GM12878 (cell line): ENCODE results near the gene PRKCD. TPM values are rescaled to one million over a fixed set of nuclear protein-coding genes. Genes with fewer than 3 reads are reported as not detected.

Experiments used
- ATAC-seq: fragments of 200-7000 bp; cut with Tn5 transposase; 3 replicates; pipeline ENCODE4 v1.9.1; 2020; ENCODE audit warnings: mild to moderate bottlenecking, moderate library complexity
- BruUV-seq: library from RNA; stranded (reverse); fragments of 400-500 nt; replicated peaks from 2 replicates; lab custom pipeline; 2021; lab: Mats Ljungman, UMichigan
- CTCF ChIA-PET: fragments of 300-600 bp; sonication (Branson Sonifier 250); formaldehyde crosslinking; extraction: SDS; loops from one replicate; lab custom pipeline; 2021; ENCODE audit warnings: inconsistent platforms; lab: Yijun Ruan, JAX
- POLR2A ChIA-PET: fragments of 350-600 bp; formaldehyde crosslinking; extraction: SDS; loops from one replicate; lab custom pipeline; 2021; ENCODE audit warnings: inconsistent platforms; lab: Charles Lee
- RAD21 ChIA-PET: fragments of 300-600 bp; sonication (Branson Sonifier 250); formaldehyde crosslinking; loops from one replicate; lab custom pipeline; 2023; ENCODE audit warnings: antibody characterized with exemption; ENCODE audit not compliant: unreplicated experiment; lab: Charles Lee
- SMC1A ChIA-PET: fragments of 300-600 bp; sonication (Branson Sonifier 250); formaldehyde crosslinking; loops from one replicate; lab custom pipeline; 2023; ENCODE audit not compliant: unreplicated experiment, uncharacterized antibody; lab: Charles Lee
- DNase-seq: peaks from one replicate; pipeline ENCODE4 v3.0.0-alpha.2; 2011; ENCODE audit warnings: low read depth, low spot score
- FAIRE-seq: peaks from 3 replicates; lab custom pipeline; 2011; peaks lifted over from hg19 to GRCh38; lab: Jason Lieb, UNC
- H2AFZ ChIP-seq: 2 replicates; pipeline ENCODE4 v1.6.0; 2011; ENCODE audit warnings: low read depth, low read length, control low read depth; ENCODE audit not compliant: control insufficient read depth
- H3K27ac ChIP-seq: 2 replicates; pipeline ENCODE4 v1.5.1; 2011; ENCODE audit warnings: control low read depth; ENCODE audit not compliant: control insufficient read depth, insufficient read depth
- H3K27me3 ChIP-seq, 2 experiments: replicated peaks in 1 of 2; 2 replicates each; pipeline versions ENCODE4 v1.6.0 to v1.6.1; 2011; ENCODE audit warnings: low read length in 1 of 2; ENCODE audit not compliant: control insufficient read depth in 2 of 2, insufficient read depth in 2 of 2
- H3K36me3 ChIP-seq, 2 experiments: 2 replicates each; pipeline ENCODE4 v1.5.1; 2011; ENCODE audit warnings: low read length in 1 of 2; ENCODE audit not compliant: control insufficient read depth in 2 of 2, insufficient read depth in 2 of 2
- H3K4me1 ChIP-seq: 2 replicates; pipeline ENCODE4 v1.6.1; 2011; ENCODE audit warnings: mild to moderate bottlenecking, low read length, moderate library complexity, mixed read lengths; ENCODE audit not compliant: control insufficient read depth, insufficient read depth
- H3K4me2 ChIP-seq: 2 replicates; pipeline ENCODE4 v1.6.0; 2011; ENCODE audit warnings: control low read depth; ENCODE audit not compliant: control insufficient read depth, insufficient read depth
- H3K4me3 ChIP-seq: fragments of 200-600 bp; sonication (generic); 2 replicates; pipeline ENCODE4 v1.5.1; 2016
- H3K79me2 ChIP-seq: 2 replicates; pipeline ENCODE4 v1.6.0; 2011; ENCODE audit warnings: low read length; ENCODE audit not compliant: control insufficient read depth, insufficient read depth
- H3K9ac ChIP-seq: 2 replicates; pipeline ENCODE4 v1.8.0; 2011; ENCODE audit warnings: low read length, control low read depth, mixed read lengths; ENCODE audit not compliant: control insufficient read depth, insufficient read depth
- H3K9me3 ChIP-seq: replicated peaks from 3 replicates; pipeline ENCODE4 v1.5.1; 2011; ENCODE audit warnings: mild to moderate bottlenecking, low read length; ENCODE audit not compliant: control insufficient read depth, insufficient read depth
- H4K20me1 ChIP-seq: 2 replicates; pipeline ENCODE4 v1.6.0; 2011; ENCODE audit not compliant: control insufficient read depth, insufficient read depth
- CHD4 ChIP-seq: fragments of 200-600 bp; sonication (generic); IDR thresholded peaks from 2 replicates; pipeline ENCODE4 v1.6.1; 2016; ENCODE audit warnings: mild to moderate bottlenecking
- EGR1 ChIP-seq, 2 experiments: IDR thresholded peaks; 1 replicate in 1 of 2; 2 replicates in 1 of 2; pipeline ENCODE4 v1.6.1; 2011 to 2012; ENCODE audit warnings: low read depth in 2 of 2, low read length in 2 of 2, borderline replicate concordance in 1 of 2, mild to moderate bottlenecking in 1 of 2, moderate library complexity in 1 of 2
- JUND ChIP-seq: IDR thresholded peaks from 2 replicates; pipeline ENCODE4 v1.6.1; 2012; ENCODE audit warnings: low read depth, mild to moderate bottlenecking, low read length, improper control_type of control experiment, moderate library complexity
- LARP7 ChIP-seq: fragments of 450-650 bp; IDR thresholded peaks from 2 replicates; pipeline ENCODE4 v1.6.1; 2017; ENCODE audit warnings: mild to moderate bottlenecking
- NRF1 ChIP-seq: conservative IDR thresholded peaks from 2 replicates; pipeline ENCODE4 v1.6.1; 2011; ENCODE audit warnings: mild to moderate bottlenecking, low read depth, low read length, improper control_type of control experiment
- RFX5 ChIP-seq: IDR thresholded peaks from 2 replicates; pipeline ENCODE4 v1.6.1; 2011; ENCODE audit warnings: low read depth, low read length, improper control_type of control experiment
- WGBS: methylation state at CpG from one replicate; pipeline ENCODE4 v1.1.6; 2016; ENCODE audit warnings: low lambda C conversion rate; ENCODE audit not compliant: insufficient replicate concordance, insufficient coverage; ENCODE audit errors: missing lambda C conversion rate; 5-methylcytosine and 5-hydroxymethylcytosine counted together
- in situ Hi-C: fragments of 300-500 bp; cut with MboI; formaldehyde crosslinking; loops from 9 replicates; pipeline ENCODE4 v1.14.3; 2018; ENCODE audit warnings: mixed read lengths
- intact Hi-C: fragments of 100-400 bp; cut with micrococcal nuclease; formaldehyde crosslinking; loops from one replicate; pipeline ENCODE4 v1.14.2; 2022; ENCODE audit not compliant: unreplicated experiment
- polyA plus RNA-seq, 11 experiments: library from polyadenylated mRNA; depleted of rRNA in 4 of 11; unstranded in 6 of 11; stranded (reverse) in 5 of 11; fragments of >200 nt; fragmentation: Nextera tagmentation in 4 of 11; fragmentation: Illumina TruSeq in 1 of 11; extraction: Ambion mirVana in 4 of 11; extraction: Trizol in 1 of 11; gene quantifications; 1 replicate in 1 of 11; 2 replicates in 10 of 11; pipeline versions ENCODE4 v1.2.1 to v1.2.3, GENCODE V29; 2011 to 2016; ENCODE audit warnings: inconsistent platforms in 2 of 11, missing spikeins in 2 of 11, low read depth in 1 of 11
- total RNA-seq, 4 experiments: library from RNA; depleted of rRNA in 3 of 4; stranded (reverse); fragments of >200 nt in 3 of 4; fragmentation: Illumina TruSeq in 1 of 4; extraction: Trizol in 1 of 4; gene quantifications; 2 replicates each; pipeline versions ENCODE4 v1.2.1 to v1.2.3, GENCODE V29; 2013 to 2021
- TF ChIP-seq, protein P1 (sequence below): fragments of 450-650 bp; IDR thresholded peaks from 2 replicates; pipeline ENCODE4 v1.6.1; 2017; ENCODE audit warnings: antibody characterized with exemption, mild to moderate bottlenecking, moderate library complexity
- TF ChIP-seq, protein P2 (sequence below): fragments of 450-650 bp; IDR thresholded peaks from 2 replicates; pipeline ENCODE4 v1.6.1; 2017; ENCODE audit warnings: mild to moderate bottlenecking

PRKCD gene
- total and polyA plus RNA-seq, 10 of the 15 experiments (the other 5 are each of a cell fraction or from before 2014, with no cell fraction given) = 10.0 to 114 (median 42.4) TPM

DNA sequence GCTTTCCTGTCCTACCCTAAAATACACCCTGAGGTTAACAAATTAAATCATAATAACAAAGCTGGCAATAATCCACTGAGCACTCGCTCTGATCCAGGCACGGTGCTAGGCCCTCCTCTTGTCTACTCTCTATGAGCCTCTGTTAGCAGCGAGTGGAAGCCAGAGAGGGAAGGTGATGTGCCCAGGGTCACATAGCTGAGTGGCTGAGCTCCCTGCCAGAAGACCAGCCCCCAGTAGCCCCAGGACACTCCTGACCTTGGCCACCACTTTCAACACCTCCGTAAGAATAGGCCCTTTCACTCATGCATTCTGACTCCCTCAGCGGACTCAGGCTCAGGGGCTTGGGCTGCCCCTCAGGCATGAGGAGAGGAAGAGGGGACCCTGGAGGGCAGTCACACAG lies 9.5 kb upstream of the PRKCD start (continued):
- TF ChIP-seq, protein P1, sequence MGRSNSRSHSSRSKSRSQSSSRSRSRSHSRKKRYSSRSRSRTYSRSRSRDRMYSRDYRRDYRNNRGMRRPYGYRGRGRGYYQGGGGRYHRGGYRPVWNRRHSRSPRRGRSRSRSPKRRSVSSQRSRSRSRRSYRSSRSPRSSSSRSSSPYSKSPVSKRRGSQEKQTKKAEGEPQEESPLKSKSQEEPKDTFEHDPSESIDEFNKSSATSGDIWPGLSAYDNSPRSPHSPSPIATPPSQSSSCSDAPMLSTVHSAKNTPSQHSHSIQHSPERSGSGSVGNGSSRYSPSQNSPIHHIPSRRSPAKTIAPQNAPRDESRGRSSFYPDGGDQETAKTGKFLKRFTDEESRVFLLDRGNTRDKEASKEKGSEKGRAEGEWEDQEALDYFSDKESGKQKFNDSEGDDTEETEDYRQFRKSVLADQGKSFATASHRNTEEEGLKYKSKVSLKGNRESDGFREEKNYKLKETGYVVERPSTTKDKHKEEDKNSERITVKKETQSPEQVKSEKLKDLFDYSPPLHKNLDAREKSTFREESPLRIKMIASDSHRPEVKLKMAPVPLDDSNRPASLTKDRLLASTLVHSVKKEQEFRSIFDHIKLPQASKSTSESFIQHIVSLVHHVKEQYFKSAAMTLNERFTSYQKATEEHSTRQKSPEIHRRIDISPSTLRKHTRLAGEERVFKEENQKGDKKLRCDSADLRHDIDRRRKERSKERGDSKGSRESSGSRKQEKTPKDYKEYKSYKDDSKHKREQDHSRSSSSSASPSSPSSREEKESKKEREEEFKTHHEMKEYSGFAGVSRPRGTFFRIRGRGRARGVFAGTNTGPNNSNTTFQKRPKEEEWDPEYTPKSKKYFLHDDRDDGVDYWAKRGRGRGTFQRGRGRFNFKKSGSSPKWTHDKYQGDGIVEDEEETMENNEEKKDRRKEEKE = no peak
- TF ChIP-seq, all 136 proteins: peak for 0

DNA sequence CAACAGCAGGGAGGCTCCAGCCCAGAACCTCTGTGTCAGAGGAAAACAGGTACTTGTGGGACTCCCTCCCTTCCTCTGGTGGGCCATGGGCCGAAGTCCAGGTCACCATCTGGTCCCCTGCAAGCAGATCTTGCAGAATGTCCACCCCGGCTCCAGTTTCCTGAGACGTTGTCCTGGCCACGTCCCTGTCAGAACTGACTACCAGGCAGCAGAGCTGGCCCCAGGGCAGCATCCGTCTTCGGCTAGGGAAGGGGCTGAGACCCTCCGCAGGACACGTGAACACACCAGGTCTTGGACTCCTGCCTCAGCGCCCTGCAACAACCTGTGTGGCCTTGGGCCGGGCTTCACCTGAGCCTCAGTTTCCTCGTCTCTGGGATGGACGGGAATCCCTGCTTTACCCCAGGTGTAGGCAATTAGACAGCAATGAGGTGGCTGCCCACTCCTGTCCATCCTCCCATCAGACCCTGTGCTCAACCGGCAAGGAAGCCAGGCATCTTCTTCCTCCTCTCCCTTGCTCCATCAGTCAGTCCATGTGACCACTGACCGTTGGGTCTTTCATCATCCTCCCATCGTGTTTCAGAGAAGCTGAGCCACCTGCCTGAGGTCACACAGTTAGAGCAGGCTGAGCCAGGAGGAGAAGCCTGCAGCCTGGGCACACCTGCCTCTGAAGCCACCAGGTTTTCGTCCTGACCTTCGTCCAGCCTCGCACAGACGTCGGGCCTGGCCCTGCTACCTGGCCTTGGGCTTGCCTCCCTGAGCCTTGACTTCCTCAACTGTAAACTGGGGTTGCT lies 8.9 kb upstream of the PRKCD start:
- DNase-seq (no peak), ATAC-seq (no peak), FAIRE-seq (no peak)
- Histone ChIP-seq H3K79me2 (no peaks in the 10 kb centered on the region), H3K27me3 (no peaks in the 10 kb centered on the region; a peak in 1 of 4 replicates), H3K9me3 (no peaks in the 10 kb centered on the region), H3K4me2 (no peak overlapping the region), H4K20me1 (no peaks in the 10 kb centered on the region), H3K9ac (no peak overlapping the region), H3K4me3 (no peak overlapping the region), H3K4me1 (no peaks in the 10 kb centered on the region), H3K36me3 (no peaks in the 10 kb centered on the region), H3K27ac (no peak overlapping the region), H2AFZ (no peak overlapping the region)
- SMC1A ChIA-PET = interaction anchor here (1.7 kb wide), 1 partner anchor 18 kb away, joined by 5 read pairs; no protein-coding TSS in a partner anchor
- intact Hi-C loops = no loop called here
- TF ChIP-seq RFX5 (no peak), JUND (no peak), CHD4 (no peak), NRF1 (no peak), LARP7 (no peak), EGR1 (IDR thresholded peaks at IDR 0.05; ENCODE audit: borderline replicate concordance in 1 of 2, low read depth in 2 of 2, low read length in 2 of 2) (no peak)
- TF ChIP-seq, protein P2, sequence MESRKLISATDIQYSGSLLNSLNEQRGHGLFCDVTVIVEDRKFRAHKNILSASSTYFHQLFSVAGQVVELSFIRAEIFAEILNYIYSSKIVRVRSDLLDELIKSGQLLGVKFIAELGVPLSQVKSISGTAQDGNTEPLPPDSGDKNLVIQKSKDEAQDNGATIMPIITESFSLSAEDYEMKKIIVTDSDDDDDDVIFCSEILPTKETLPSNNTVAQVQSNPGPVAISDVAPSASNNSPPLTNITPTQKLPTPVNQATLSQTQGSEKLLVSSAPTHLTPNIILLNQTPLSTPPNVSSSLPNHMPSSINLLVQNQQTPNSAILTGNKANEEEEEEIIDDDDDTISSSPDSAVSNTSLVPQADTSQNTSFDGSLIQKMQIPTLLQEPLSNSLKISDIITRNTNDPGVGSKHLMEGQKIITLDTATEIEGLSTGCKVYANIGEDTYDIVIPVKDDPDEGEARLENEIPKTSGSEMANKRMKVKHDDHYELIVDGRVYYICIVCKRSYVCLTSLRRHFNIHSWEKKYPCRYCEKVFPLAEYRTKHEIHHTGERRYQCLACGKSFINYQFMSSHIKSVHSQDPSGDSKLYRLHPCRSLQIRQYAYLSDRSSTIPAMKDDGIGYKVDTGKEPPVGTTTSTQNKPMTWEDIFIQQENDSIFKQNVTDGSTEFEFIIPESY = no peak
- CTCF ChIA-PET = no interaction called here
- BruUV-seq = no TSS peak
- in situ Hi-C loops = no loop called here
- whole genome bisulfite sequencing = 42% methylated on average over 20 of the region's 20 CpGs
- RAD21 ChIA-PET = no interaction called here
- POLR2A ChIA-PET = no interaction called here
